NB4 (cell line): ENCODE results near the gene C4BPB.

Experiments used
- POLR2A ChIP-seq: IDR thresholded peaks from 2 replicates; pipeline ENCODE4 v1.6.1; 2011; ENCODE audit warnings: mild to moderate bottlenecking; ENCODE audit not compliant: insufficient read length; ENCODE audit errors: extremely low read depth
- TF ChIP-seq, protein P1 (sequence below): IDR thresholded peaks from one replicate; pipeline ENCODE4 v1.5.1; 2012; ENCODE audit warnings: low read depth, low read length

- TF ChIP-seq, protein P1, sequence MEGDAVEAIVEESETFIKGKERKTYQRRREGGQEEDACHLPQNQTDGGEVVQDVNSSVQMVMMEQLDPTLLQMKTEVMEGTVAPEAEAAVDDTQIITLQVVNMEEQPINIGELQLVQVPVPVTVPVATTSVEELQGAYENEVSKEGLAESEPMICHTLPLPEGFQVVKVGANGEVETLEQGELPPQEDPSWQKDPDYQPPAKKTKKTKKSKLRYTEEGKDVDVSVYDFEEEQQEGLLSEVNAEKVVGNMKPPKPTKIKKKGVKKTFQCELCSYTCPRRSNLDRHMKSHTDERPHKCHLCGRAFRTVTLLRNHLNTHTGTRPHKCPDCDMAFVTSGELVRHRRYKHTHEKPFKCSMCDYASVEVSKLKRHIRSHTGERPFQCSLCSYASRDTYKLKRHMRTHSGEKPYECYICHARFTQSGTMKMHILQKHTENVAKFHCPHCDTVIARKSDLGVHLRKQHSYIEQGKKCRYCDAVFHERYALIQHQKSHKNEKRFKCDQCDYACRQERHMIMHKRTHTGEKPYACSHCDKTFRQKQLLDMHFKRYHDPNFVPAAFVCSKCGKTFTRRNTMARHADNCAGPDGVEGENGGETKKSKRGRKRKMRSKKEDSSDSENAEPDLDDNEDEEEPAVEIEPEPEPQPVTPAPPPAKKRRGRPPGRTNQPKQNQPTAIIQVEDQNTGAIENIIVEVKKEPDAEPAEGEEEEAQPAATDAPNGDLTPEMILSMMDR, result no peak
- TF ChIP-seq POLR2A, result no peak
Observed at GRCh38 chr1:207129053-207129452, 40.4 kb downstream of the C4BPB start.
